ENCODE results near the gene GPR153. TPM values are rescaled to one million over a fixed set of nuclear protein-coding genes. Genes with fewer than 3 reads are reported as not detected.

The GPR153 gene
- polyA plus RNA-seq, 3 donors = 0.04 to 0.69 TPM; not detected in 1

DNA sequence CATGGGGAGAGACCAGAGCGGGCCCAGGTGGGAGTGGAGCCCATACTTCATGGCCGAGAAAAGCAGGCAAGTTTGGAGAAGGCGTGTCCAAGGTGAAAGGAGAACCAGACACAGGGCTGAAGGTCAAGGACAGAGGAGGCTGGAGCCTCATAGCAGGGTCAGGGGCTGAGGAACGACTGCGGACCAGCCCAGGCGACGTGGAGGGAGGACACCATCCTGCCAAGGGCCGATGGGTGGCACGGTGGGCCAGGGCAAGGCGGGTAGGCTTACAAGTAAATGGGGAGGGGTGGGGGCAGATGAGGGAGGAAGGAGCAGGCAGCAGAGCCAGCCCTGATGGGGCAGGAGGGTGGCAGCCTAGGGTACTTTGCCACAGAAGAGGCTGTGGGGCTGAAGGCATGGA is 18.2 kb upstream of the GPR153 start:
- Histone ChIP-seq H3K4me1 (ENCODE audit: control insufficient read depth in 1 of 2, insufficient read depth in 2 of 2, low read length in 2 of 2) (no peaks in the 10 kb centered on the region), H3K9ac (ENCODE audit: insufficient read depth, low read length, poor library complexity, severe bottlenecking) (no peak overlapping the region), H3K4me3 (replicated peaks in 1 of 3; ENCODE audit: low read depth in 2 of 3, low read length in 3 of 3) (no peak overlapping the region), H3K27ac (ENCODE audit: low read depth in 1 of 2, low read length in 2 of 2) (no peak overlapping the region), H3K27me3 (ENCODE audit: control insufficient read depth in 2 of 2, insufficient read depth in 2 of 2, low read length in 2 of 2) (no peaks in the 10 kb centered on the region), H4K20me1 (ENCODE audit: insufficient read depth, low read length) (no peaks in the 10 kb centered on the region), H3K9me3 (replicated peaks in 1 of 2; ENCODE audit: control insufficient read depth in 1 of 2, insufficient read depth in 1 of 2, low read length in 2 of 2) (no peaks in the 10 kb centered on the region), H3K36me3 (replicated peaks in 1 of 2; ENCODE audit: control insufficient read depth in 1 of 2, insufficient read depth in 2 of 2, low read length in 2 of 2) (no peaks in the 10 kb centered on the region), H3K79me2 (ENCODE audit: insufficient read depth, low read length) (no peaks in the 10 kb centered on the region), H2AFZ (ENCODE audit: insufficient read depth, low read depth, low read length, poor library complexity, severe bottlenecking) (no peak overlapping the region), H3K4me2 (replicated peaks; ENCODE audit: extremely low read depth, low read length, poor library complexity, severe bottlenecking) (no peak overlapping the region)
- TF ChIP-seq, protein P1, sequence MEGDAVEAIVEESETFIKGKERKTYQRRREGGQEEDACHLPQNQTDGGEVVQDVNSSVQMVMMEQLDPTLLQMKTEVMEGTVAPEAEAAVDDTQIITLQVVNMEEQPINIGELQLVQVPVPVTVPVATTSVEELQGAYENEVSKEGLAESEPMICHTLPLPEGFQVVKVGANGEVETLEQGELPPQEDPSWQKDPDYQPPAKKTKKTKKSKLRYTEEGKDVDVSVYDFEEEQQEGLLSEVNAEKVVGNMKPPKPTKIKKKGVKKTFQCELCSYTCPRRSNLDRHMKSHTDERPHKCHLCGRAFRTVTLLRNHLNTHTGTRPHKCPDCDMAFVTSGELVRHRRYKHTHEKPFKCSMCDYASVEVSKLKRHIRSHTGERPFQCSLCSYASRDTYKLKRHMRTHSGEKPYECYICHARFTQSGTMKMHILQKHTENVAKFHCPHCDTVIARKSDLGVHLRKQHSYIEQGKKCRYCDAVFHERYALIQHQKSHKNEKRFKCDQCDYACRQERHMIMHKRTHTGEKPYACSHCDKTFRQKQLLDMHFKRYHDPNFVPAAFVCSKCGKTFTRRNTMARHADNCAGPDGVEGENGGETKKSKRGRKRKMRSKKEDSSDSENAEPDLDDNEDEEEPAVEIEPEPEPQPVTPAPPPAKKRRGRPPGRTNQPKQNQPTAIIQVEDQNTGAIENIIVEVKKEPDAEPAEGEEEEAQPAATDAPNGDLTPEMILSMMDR (IDR thresholded peaks at IDR 0.05) = no peak
- Mint-ChIP-seq H3K9me3 (no peaks in the 10 kb centered on the region), H3K4me1 (no peaks in the 10 kb centered on the region), H3K27me3 (ENCODE audit: low read depth in 3 of 3) (peaks cover 0 to 2% (median 0%) of the 10 kb centered on the region in 3 donors), H3K36me3 (no peaks in the 10 kb centered on the region), H3K4me3 (no peak overlapping the region), H3K27ac (no peak overlapping the region)
- intact Hi-C loops (cut with micrococcal nuclease) = no loop called here
- DNase-seq = no peak
- 96% methylated on average over 9 of the region's 10 CpGs for WGBS (ENCODE audit: insufficient coverage)

DNA sequence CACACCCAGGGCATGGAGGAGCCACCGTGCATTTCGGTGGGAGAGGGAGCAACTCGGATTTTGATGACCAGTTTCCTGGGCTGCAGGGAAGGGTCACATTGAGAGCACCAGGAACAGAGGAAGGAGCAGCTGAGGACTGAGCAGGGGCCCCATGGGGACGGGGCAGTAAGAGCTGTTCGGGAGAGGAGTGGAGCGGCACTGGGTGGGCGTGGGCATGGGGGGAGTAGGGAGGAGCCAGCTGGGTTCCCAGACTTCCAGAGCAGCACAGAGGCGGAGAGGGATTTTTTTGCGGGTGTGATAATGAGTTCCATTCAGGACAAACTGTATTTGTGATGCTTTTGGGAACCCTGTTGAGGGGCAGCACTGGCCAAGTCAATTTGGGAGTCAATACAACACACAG is 17.4 kb upstream of the GPR153 start:
- TF ChIP-seq, protein P1 (IDR thresholded peaks at IDR 0.05) = no peak
- Histone ChIP-seq H3K36me3 (replicated peaks in 1 of 2; ENCODE audit: control insufficient read depth in 1 of 2, insufficient read depth in 2 of 2, low read length in 2 of 2) (no peaks in the 10 kb centered on the region), H3K27ac (ENCODE audit: low read depth in 1 of 2, low read length in 2 of 2) (no peak overlapping the region), H3K27me3 (ENCODE audit: control insufficient read depth in 2 of 2, insufficient read depth in 2 of 2, low read length in 2 of 2) (no peaks in the 10 kb centered on the region), H2AFZ (ENCODE audit: insufficient read depth, low read depth, low read length, poor library complexity, severe bottlenecking) (no peak overlapping the region), H3K4me2 (replicated peaks; ENCODE audit: extremely low read depth, low read length, poor library complexity, severe bottlenecking) (no peak overlapping the region), H3K79me2 (ENCODE audit: insufficient read depth, low read length) (no peaks in the 10 kb centered on the region), H3K9ac (ENCODE audit: insufficient read depth, low read length, poor library complexity, severe bottlenecking) (no peak overlapping the region), H3K4me1 (ENCODE audit: control insufficient read depth in 1 of 2, insufficient read depth in 2 of 2, low read length in 2 of 2) (no peaks in the 10 kb centered on the region), H3K9me3 (replicated peaks in 1 of 2; ENCODE audit: control insufficient read depth in 1 of 2, insufficient read depth in 1 of 2, low read length in 2 of 2) (no peaks in the 10 kb centered on the region), H4K20me1 (ENCODE audit: insufficient read depth, low read length) (no peaks in the 10 kb centered on the region), H3K4me3 (replicated peaks in 1 of 3; ENCODE audit: low read depth in 2 of 3, low read length in 3 of 3) (no peak overlapping the region)
- Mint-ChIP-seq H3K27me3 (ENCODE audit: low read depth in 3 of 3) (peaks cover 0 to 2% (median 0%) of the 10 kb centered on the region in 3 donors), H3K4me3 (no peak overlapping the region), H3K27ac (no peak overlapping the region), H3K9me3 (no peaks in the 10 kb centered on the region), H3K36me3 (no peaks in the 10 kb centered on the region), H3K4me1 (no peaks in the 10 kb centered on the region)
- WGBS (ENCODE audit: insufficient coverage) = 96% methylated on average over 9 of the region's 9 CpGs
- DNase-seq = no peak
- intact Hi-C loops (cut with micrococcal nuclease) = no loop called here

Data from CD14-positive monocyte (primary cell).